ENCODE results near the gene EFCAB6. TPM values are rescaled to one million over a fixed set of nuclear protein-coding genes. Genes with fewer than 3 reads are reported as not detected.

The EFCAB6 gene
- polyA plus RNA-seq, 2 of the 4 experiments (the other 2 are of a cell fraction), result 0.46 to 1.2 TPM

- TF ChIP-seq RAD21 (conservative IDR thresholded peaks at IDR 0.05 in 1 of 2, IDR thresholded peaks at IDR 0.05 in 1 of 2), result no peak
- no peak for TF ChIP-seq KDM1A (IDR thresholded peaks at IDR 0.05; ENCODE audit: low read depth)
- TF ChIP-seq, protein P1, sequence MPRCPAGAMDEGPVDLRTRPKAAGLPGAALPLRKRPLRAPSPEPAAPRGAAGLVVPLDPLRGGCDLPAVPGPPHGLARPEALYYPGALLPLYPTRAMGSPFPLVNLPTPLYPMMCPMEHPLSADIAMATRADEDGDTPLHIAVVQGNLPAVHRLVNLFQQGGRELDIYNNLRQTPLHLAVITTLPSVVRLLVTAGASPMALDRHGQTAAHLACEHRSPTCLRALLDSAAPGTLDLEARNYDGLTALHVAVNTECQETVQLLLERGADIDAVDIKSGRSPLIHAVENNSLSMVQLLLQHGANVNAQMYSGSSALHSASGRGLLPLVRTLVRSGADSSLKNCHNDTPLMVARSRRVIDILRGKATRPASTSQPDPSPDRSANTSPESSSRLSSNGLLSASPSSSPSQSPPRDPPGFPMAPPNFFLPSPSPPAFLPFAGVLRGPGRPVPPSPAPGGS (IDR thresholded peaks at IDR 0.05), result no peak
- TF ChIP-seq ZFP36 (IDR thresholded peaks at IDR 0.05; ENCODE audit: borderline replicate concordance, partially characterized antibody), result no peak
Measured at GRCh38 chr22:43837666-43838065, 25.6 kb upstream of the EFCAB6 start (continued).

GRCh38 chr22:43835736-43836135 is 23.6 kb upstream of the EFCAB6 start:
- ChIA-PET CTCF (interaction anchor here (1.1 to 5.0 kb wide), 2 partner anchors 9 to 448 kb away, joined by 3 to 18 read pairs; no protein-coding TSS in a partner anchor), POLR2A (no interaction called here)
- no peak for TF ChIP-seq FOSB (CRISPR knock-in tag; IDR thresholded peaks at IDR 0.05)
- TF ChIP-seq, protein P2, sequence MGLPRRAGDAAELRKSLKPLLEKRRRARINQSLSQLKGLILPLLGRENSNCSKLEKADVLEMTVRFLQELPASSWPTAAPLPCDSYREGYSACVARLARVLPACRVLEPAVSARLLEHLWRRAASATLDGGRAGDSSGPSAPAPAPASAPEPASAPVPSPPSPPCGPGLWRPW (IDR thresholded peaks at IDR 0.05), result no peak
- no peak for TF ChIP-seq ZC3H11A (IDR thresholded peaks at IDR 0.05)
- no peak for TF ChIP-seq KDM5A (IDR thresholded peaks at IDR 0.05)
- TF ChIP-seq BHLHE40 (IDR thresholded peaks at IDR 0.05; ENCODE audit: low read depth, low read length), result no peak
- no peak for TF ChIP-seq HOXA7 (CRISPR knock-in tag; IDR thresholded peaks at IDR 0.05)
- no peak for TF ChIP-seq POLR2AphosphoS2 (conservative IDR thresholded peaks at IDR 0.05; ENCODE audit: low read length)
- TF ChIP-seq JUNB (IDR thresholded peaks at IDR 0.05), result no peak
- no peak for TF ChIP-seq CHD2 (IDR thresholded peaks at IDR 0.05; ENCODE audit: low read length, partially characterized antibody)
- no peak for TF ChIP-seq MAX (IDR thresholded peaks at IDR 0.05)
- no peak for TF ChIP-seq SMC3 (IDR thresholded peaks at IDR 0.05)
- no peak for TF ChIP-seq HOXB5 (CRISPR knock-in tag; IDR thresholded peaks at IDR 0.05)
- TF ChIP-seq ELK1 (IDR thresholded peaks at IDR 0.05; ENCODE audit: low read depth, low read length), result no peak
- Histone ChIP-seq H3K27ac (no peak overlapping the region), H3K4me3 (no peak overlapping the region), H3K4me2 (no peak overlapping the region), H3K4me1 (no peaks in the 10 kb centered on the region), H3K9me3 (no peaks in the 10 kb centered on the region)
- DNase-seq (ENCODE audit: low read depth in 1 of 2, low spot score in 1 of 2), result no peak
- WGBS (ENCODE audit: missing lambda C conversion rate), result 42% methylated on average over 12 of the region's 13 CpGs
- ATAC-seq, result no peak
- FAIRE-seq, result no peak

GRCh38 chr22:43835166-43835565 is 23.1 kb upstream of the EFCAB6 start:
- no peak for DNase-seq (ENCODE audit: low read depth in 1 of 2, low spot score in 1 of 2)
- Histone ChIP-seq H3K4me2 (no peak overlapping the region), H3K27ac (no peak overlapping the region), H3K4me1 (no peaks in the 10 kb centered on the region), H3K4me3 (no peak overlapping the region), H3K9me3 (no peaks in the 10 kb centered on the region)
- ChIA-PET CTCF (interaction anchor here (1.1 to 5.0 kb wide), 2 partner anchors 8 to 447 kb away, joined by 3 to 18 read pairs; no protein-coding TSS in a partner anchor), POLR2A (no interaction called here)
- no peak for FAIRE-seq
- TF ChIP-seq HOXA7 (CRISPR knock-in tag; IDR thresholded peaks at IDR 0.05), result no peak
- no peak for TF ChIP-seq HEYL (CRISPR knock-in tag; IDR thresholded peaks at IDR 0.05)
- no peak for TF ChIP-seq KDM1A (IDR thresholded peaks at IDR 0.05; ENCODE audit: low read depth)
- no peak for TF ChIP-seq NR3C1 (IDR thresholded peaks at IDR 0.05)
- no peak for TF ChIP-seq EHMT2 (IDR thresholded peaks at IDR 0.05; ENCODE audit: low read depth)
- TF ChIP-seq, protein P1 (IDR thresholded peaks at IDR 0.05), result no peak
- no peak for ATAC-seq
- WGBS (ENCODE audit: missing lambda C conversion rate), result 67% methylated on average over 5 of the region's 12 CpGs
